Vagina (tissue), 2 donors: ENCODE results near the gene HMGCR. TPM values are rescaled to one million over a fixed set of nuclear protein-coding genes. Genes with fewer than 3 reads are reported as not detected.

Experiments
- DNase-seq, 2 donors: peaks; one replicate each; pipeline ENCODE4 v3.0.0-alpha.2; 2017; ENCODE audit errors: extremely low spot score in 2 of 2
- H3K27ac ChIP-seq: fragments of 200-600 bp; sonication (generic); one replicate; pipeline ENCODE4 v1.5.1; 2019
- H3K27me3 ChIP-seq: fragments of 200-600 bp; sonication (generic); one replicate; pipeline ENCODE4 v1.5.1; 2019
- H3K36me3 ChIP-seq, 2 donors: fragments of 200-600 bp; sonication (generic); one replicate each; pipeline ENCODE4 v1.5.1; 2017 to 2019
- H3K4me1 ChIP-seq: fragments of 200-600 bp; sonication (generic); one replicate; pipeline ENCODE4 v1.5.1; 2019
- H3K4me3 ChIP-seq, 2 donors: fragments of 200-600 bp; sonication (generic); 1 replicate in 1 of 2; 2 replicates in 1 of 2; pipeline ENCODE4 v1.5.1; 2016 to 2019
- H3K9me3 ChIP-seq: fragments of 200-600 bp; sonication (generic); one replicate; pipeline ENCODE4 v1.5.1; 2019
- POLR2A ChIP-seq, 2 donors: fragments of 450-650 bp; IDR thresholded peaks; one replicate each; pipeline ENCODE4 v1.6.1; 2017; ENCODE audit warnings: antibody characterized with exemption in 2 of 2, mild to moderate bottlenecking in 2 of 2, moderate library complexity in 2 of 2
- POLR2AphosphoS5 ChIP-seq, 2 donors: sonication (generic); formaldehyde crosslinking; IDR thresholded peaks; one replicate each; pipeline ENCODE4 v1.9.0; 2017; ENCODE audit warnings: antibody characterized with exemption in 2 of 2, mild to moderate bottlenecking in 2 of 2, low read depth in 1 of 2; ENCODE audit not compliant: insufficient read depth in 1 of 2
- intact Hi-C: fragments of 100-400 bp; cut with DNase I; formaldehyde crosslinking; loops from one replicate; pipeline ENCODE4 v1.15.1; 2023
- total RNA-seq: library from RNA; depleted of rRNA; stranded (reverse); fragments of >200 nt; gene quantifications from one replicate; pipeline ENCODE4 v1.2.3, GENCODE V29; 2016
- TF ChIP-seq, protein P1 (sequence below), 3 experiments: fragments of 450-650 bp in 2 of 3; fragments of 200-600 bp in 1 of 3; sonication (generic) in 1 of 3; IDR thresholded peaks; one replicate each; pipeline ENCODE4 v1.5.1; 2017 to 2019; ENCODE audit warnings: antibody characterized with exemption in 3 of 3, mild to moderate bottlenecking in 2 of 3, moderate library complexity in 2 of 3

Gene HMGCR
- total RNA-seq, 1 donor from 2014 or later: 42.7 TPM

DNA sequence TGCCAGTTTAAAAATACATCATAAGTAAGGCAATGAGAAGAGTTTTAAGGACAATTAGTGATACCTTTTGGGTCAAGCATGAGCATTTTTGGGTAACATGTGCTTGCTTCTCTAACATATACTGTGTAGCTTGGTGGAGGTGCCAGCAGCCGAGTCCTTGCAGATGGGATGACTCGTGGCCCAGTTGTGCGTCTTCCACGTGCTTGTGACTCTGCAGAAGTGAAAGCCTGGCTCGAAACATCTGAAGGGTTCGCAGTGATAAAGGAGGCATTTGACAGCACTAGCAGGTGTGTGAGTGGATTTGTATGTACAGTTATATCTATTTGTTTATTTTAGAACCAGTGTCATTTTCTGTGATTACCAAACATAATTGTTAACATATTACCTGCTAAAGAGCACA lies 18.2 kb downstream of the HMGCR start:
- intact Hi-C loops: no loop called here
- no peaks in the 10 kb centered on the region for H3K27me3 ChIP-seq
- peaks cover 0 to 88% of the 10 kb centered on the region in 2 donors for H3K36me3 ChIP-seq

DNA sequence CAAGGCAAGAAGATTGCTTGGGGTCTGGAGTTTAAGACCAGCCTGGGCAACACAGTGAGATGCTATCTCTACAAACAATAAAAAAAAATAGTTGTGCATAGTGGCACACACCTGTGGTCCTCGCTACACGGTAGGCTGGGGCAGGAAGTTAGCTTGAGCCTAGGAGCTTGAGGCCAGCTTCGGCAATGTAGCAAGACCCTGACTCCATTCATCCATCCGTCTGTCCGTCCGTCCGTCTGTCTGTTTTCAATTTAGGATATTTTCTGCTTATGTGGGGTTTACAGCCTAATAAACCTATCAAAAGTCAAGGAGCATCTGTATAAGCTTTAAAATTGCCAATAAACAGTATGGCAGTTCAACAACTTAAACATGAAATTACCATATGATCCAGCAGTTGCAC lies 19.7 kb downstream of the HMGCR start:
- TF ChIP-seq POLR2A (IDR thresholded peaks at IDR 0.05) (no peak), POLR2AphosphoS5 (IDR thresholded peaks at IDR 0.05; ENCODE audit: insufficient read depth in 1 of 2, low read depth in 1 of 2) (no peak)
- TF ChIP-seq, protein P1, sequence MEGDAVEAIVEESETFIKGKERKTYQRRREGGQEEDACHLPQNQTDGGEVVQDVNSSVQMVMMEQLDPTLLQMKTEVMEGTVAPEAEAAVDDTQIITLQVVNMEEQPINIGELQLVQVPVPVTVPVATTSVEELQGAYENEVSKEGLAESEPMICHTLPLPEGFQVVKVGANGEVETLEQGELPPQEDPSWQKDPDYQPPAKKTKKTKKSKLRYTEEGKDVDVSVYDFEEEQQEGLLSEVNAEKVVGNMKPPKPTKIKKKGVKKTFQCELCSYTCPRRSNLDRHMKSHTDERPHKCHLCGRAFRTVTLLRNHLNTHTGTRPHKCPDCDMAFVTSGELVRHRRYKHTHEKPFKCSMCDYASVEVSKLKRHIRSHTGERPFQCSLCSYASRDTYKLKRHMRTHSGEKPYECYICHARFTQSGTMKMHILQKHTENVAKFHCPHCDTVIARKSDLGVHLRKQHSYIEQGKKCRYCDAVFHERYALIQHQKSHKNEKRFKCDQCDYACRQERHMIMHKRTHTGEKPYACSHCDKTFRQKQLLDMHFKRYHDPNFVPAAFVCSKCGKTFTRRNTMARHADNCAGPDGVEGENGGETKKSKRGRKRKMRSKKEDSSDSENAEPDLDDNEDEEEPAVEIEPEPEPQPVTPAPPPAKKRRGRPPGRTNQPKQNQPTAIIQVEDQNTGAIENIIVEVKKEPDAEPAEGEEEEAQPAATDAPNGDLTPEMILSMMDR (IDR thresholded peaks at IDR 0.05): no peak
- Histone ChIP-seq H3K27me3 (no peaks in the 10 kb centered on the region), H3K27ac (no peak overlapping the region), H3K36me3 (peaks cover 0 to 85% of the 10 kb centered on the region in 2 donors), H3K4me3 (no peak overlapping the region), H3K4me1 (no peaks in the 10 kb centered on the region), H3K9me3 (no peaks in the 10 kb centered on the region)
- DNase-seq: no peak
- intact Hi-C loops: no loop called here

More for the DNA sequence above, 18.2 kb downstream of the HMGCR start:
- DNase-seq: no peak
- TF ChIP-seq POLR2A (IDR thresholded peaks at IDR 0.05) (no peak), POLR2AphosphoS5 (IDR thresholded peaks at IDR 0.05; ENCODE audit: insufficient read depth in 1 of 2, low read depth in 1 of 2) (no peak)
- TF ChIP-seq, protein P1 (IDR thresholded peaks at IDR 0.05): no peak
- Histone ChIP-seq H3K9me3 (no peaks in the 10 kb centered on the region), H3K27ac (no peak overlapping the region), H3K4me3 (no peak overlapping the region), H3K4me1 (no peaks in the 10 kb centered on the region)

DNA sequence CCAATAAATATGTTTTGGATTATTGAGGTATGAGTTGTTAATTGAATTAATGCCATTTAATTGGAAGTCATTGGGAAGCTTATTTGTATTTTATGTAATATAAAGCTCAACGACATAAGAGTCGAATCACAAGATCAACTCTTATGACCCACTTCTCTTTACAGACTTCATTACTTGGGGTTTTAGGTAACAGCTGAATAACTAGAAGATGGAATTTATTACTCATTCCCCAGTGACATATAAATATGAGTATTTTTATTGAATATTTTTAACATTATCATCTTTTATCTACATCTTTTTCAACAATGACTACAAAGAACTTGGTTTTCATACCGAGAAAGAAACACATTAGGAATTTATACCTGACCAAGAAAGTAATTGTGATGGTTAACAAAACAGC lies 21.1 kb downstream of the HMGCR start:
- Histone ChIP-seq H3K27me3 (no peaks in the 10 kb centered on the region), H3K36me3 (peaks cover 0 to 71% of the 10 kb centered on the region in 2 donors), H3K9me3 (no peaks in the 10 kb centered on the region), H3K4me3 (no peak overlapping the region), H3K27ac (no peak overlapping the region), H3K4me1 (no peaks in the 10 kb centered on the region)
- intact Hi-C loops: no loop called here
- TF ChIP-seq POLR2AphosphoS5 (IDR thresholded peaks at IDR 0.05; ENCODE audit: insufficient read depth in 1 of 2, low read depth in 1 of 2): no peak
- TF ChIP-seq POLR2A (IDR thresholded peaks at IDR 0.05): no peak
- TF ChIP-seq, protein P1 (IDR thresholded peaks at IDR 0.05): no peak
- no peak for DNase-seq

DNA sequence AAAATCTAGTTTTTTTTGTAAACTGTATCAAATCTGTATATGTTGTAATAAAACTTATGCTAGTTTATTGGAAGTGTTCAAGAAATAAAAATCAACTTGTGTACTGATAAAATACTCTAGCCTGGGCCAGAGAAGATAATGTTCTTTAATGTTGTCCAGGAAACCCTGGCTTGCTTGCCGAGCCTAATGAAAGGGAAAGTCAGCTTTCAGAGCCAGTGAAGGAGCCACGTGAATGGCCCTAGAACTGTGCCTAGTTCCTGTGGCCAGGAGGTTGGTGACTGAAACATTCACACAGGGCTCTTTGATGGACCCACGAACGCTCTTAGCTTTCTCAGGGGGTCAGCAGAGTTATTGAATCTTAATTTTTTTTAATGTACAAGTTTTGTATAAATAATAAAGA lies 24.3 kb downstream of the HMGCR start:
- no peak for TF ChIP-seq POLR2AphosphoS5 (IDR thresholded peaks at IDR 0.05; ENCODE audit: insufficient read depth in 1 of 2, low read depth in 1 of 2)
- TF ChIP-seq, protein P1 (IDR thresholded peaks at IDR 0.05): no peak
- no peak for TF ChIP-seq POLR2A (IDR thresholded peaks at IDR 0.05)
- Histone ChIP-seq H3K36me3 (peaks cover 0 to 50% of the 10 kb centered on the region in 2 donors), H3K4me3 (no peak overlapping the region), H3K27me3 (no peaks in the 10 kb centered on the region), H3K27ac (no peak overlapping the region), H3K9me3 (no peaks in the 10 kb centered on the region), H3K4me1 (no peaks in the 10 kb centered on the region)
- DNase-seq: no peak
- intact Hi-C loops: no loop called here

DNA sequence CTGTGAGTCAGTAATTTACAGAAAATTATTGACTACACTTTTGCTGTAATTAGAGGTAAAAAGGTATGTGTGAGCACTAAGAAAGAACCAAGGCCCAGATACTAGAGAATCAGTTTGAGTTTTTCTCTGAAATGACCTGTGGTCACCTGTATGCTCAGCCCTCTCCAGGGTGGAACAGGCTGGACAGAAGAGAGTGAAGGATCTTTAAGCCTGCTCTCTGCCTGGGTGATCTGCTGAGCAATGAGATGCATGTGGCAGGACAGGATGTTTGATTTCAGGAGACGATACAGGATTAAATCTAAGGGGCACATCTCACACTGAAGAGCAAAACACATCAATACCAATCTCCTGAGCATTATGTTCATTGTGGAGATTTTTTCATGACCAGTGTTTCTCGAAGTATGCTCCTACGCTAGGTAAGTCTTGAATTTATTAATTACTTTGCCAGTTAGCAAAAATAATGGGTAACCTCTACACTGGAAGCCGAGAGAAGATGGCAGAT lies 25.5 kb downstream of the HMGCR start:
- H3K36me3 ChIP-seq: peaks cover 0 to 38% of the 10 kb centered on the region in 2 donors

More for the DNA sequence above, 25.5 kb downstream of the HMGCR start:
- Histone ChIP-seq H3K27ac (no peak overlapping the region), H3K9me3 (no peaks in the 10 kb centered on the region), H3K27me3 (no peaks in the 10 kb centered on the region), H3K4me3 (no peak overlapping the region), H3K4me1 (no peaks in the 10 kb centered on the region)
- intact Hi-C loops: no loop called here
- no peak for DNase-seq
- no peak for TF ChIP-seq POLR2A (IDR thresholded peaks at IDR 0.05)
- TF ChIP-seq, protein P1 (IDR thresholded peaks at IDR 0.05): no peak
- TF ChIP-seq POLR2AphosphoS5 (IDR thresholded peaks at IDR 0.05; ENCODE audit: insufficient read depth in 1 of 2, low read depth in 1 of 2): no peak
